SK-N-SH (cell line): ENCODE measurements around the gene PKN3. TPM values are rescaled to one million over a fixed set of nuclear protein-coding genes. Genes with fewer than 3 reads are reported as not detected.

Experiments used
- CTCF ChIA-PET: fragments of 300-600, 350-600 bp; formaldehyde crosslinking; extraction: SDS; loops from one replicate; lab custom pipeline; 2021; lab: Yijun Ruan, JAX
- POLR2A ChIA-PET: fragments of 350-600 bp; sonication (Branson Sonifier 250); formaldehyde crosslinking; extraction: SDS; loops from one replicate; lab custom pipeline; 2020; ENCODE audit warnings: antibody characterized with exemption, inconsistent platforms; lab: Yijun Ruan, JAX
- DNase-seq: peaks from one replicate; pipeline ENCODE4 v3.0.0; 2012
- H2AFZ ChIP-seq: fragments of 200-600 bp; sonication (generic); 2 replicates; pipeline ENCODE4 v1.8.1; 2016; ENCODE audit warnings: antibody characterized with exemption, mild to moderate bottlenecking, low read depth
- H3F3A ChIP-seq: fragments of 200-600 bp; sonication (generic); replicated peaks from 2 replicates; pipeline ENCODE3; 2016; ENCODE audit warnings: antibody characterized with exemption, mild to moderate bottlenecking; ENCODE audit not compliant: insufficient read depth
- H3K27ac ChIP-seq, 2 experiments: fragments of 200-500 bp in 1 of 2; fragments of 200-600 bp in 1 of 2; sonication (Bioruptor generic) in 1 of 2; sonication (generic), shearing (Covaris generic) in 1 of 2; 2 replicates each; pipeline versions ENCODE4 v1.5.1 to v1.6.1; 2014 to 2016; ENCODE audit warnings: low read depth in 2 of 2, inconsistent platforms in 1 of 2, low read length in 1 of 2, mild to moderate bottlenecking in 1 of 2, mixed read lengths in 1 of 2
- H3K27me3 ChIP-seq: fragments of 200-600 bp; sonication (generic), shearing (Covaris generic); 2 replicates; pipeline ENCODE4 v1.6.1; 2016; ENCODE audit warnings: mixed run types; ENCODE audit not compliant: insufficient read depth
- H3K36me3 ChIP-seq, 2 experiments: fragments of 200-500 bp in 1 of 2; fragments of 200-600 bp in 1 of 2; sonication (Bioruptor generic) in 1 of 2; sonication (generic) in 1 of 2; replicated peaks in 1 of 2; 2 replicates each; pipeline versions ENCODE3 to v1.5.1; 2014 to 2016; ENCODE audit warnings: low read length in 1 of 2, mild to moderate bottlenecking in 1 of 2; ENCODE audit not compliant: insufficient read depth in 2 of 2, control insufficient read depth in 1 of 2
- H3K4me1 ChIP-seq, 2 experiments: fragments of 200-500 bp in 1 of 2; fragments of 200-600 bp in 1 of 2; sonication (Bioruptor generic) in 1 of 2; sonication (generic), shearing (Covaris generic) in 1 of 2; 2 replicates each; pipeline versions ENCODE4 v1.5.1 to v1.6.1; 2014 to 2016; ENCODE audit warnings: low read depth in 1 of 2, low read length in 1 of 2, mixed run types in 1 of 2; ENCODE audit not compliant: insufficient read depth in 2 of 2, control insufficient read depth in 1 of 2
- H3K4me2 ChIP-seq: fragments of 200-600 bp; sonication (generic), shearing (Covaris generic); 2 replicates; pipeline ENCODE4 v1.6.1; 2017; ENCODE audit warnings: mixed run types
- H3K4me3 ChIP-seq, 2 experiments: fragments of 200-500 bp in 1 of 2; fragments of 200-600 bp in 1 of 2; sonication (Bioruptor generic) in 1 of 2; sonication (generic), shearing (Covaris generic) in 1 of 2; 2 replicates each; pipeline versions ENCODE4 v1.5.1 to v1.8.1; 2014 to 2016; ENCODE audit warnings: low read depth in 2 of 2, inconsistent platforms in 1 of 2, low read length in 1 of 2, mild to moderate bottlenecking in 1 of 2, mixed read lengths in 1 of 2, moderate library complexity in 1 of 2
- H3K79me2 ChIP-seq: fragments of 200-600 bp; sonication (generic); 2 replicates; pipeline ENCODE4 v1.8.1; 2017; ENCODE audit warnings: mild to moderate bottlenecking; ENCODE audit not compliant: insufficient read depth
- H3K9ac ChIP-seq: fragments of 200-600 bp; sonication (generic); 2 replicates; pipeline ENCODE4 v1.6.1; 2017; ENCODE audit warnings: mixed run types
- H3K9me2 ChIP-seq: fragments of 200-600 bp; sonication (generic); 2 replicates; pipeline ENCODE4 v1.6.1; 2017; ENCODE audit warnings: mixed run types
- H3K9me3 ChIP-seq: fragments of 200-600 bp; sonication (generic); 2 replicates; pipeline ENCODE4 v1.6.1; 2017; ENCODE audit warnings: mixed run types, mild to moderate bottlenecking, moderate library complexity
- H4K20me1 ChIP-seq: fragments of 200-600 bp; sonication (generic); 2 replicates; pipeline ENCODE4 v1.6.1; 2017; ENCODE audit warnings: mild to moderate bottlenecking, mixed run types; ENCODE audit not compliant: insufficient read depth
- CHD2 ChIP-seq: fragments of 150-350 bp; IDR thresholded peaks from 2 replicates; pipeline ENCODE4 v1.6.1; 2018; ENCODE audit warnings: low read length; ENCODE audit not compliant: partially characterized antibody
- FOSL2 ChIP-seq: IDR thresholded peaks from 2 replicates; pipeline ENCODE4 v1.4.0; 2012; ENCODE audit warnings: low read depth, mild to moderate bottlenecking, moderate library complexity, borderline replicate concordance
- FOXM1 ChIP-seq: IDR thresholded peaks from 2 replicates; pipeline ENCODE4 v1.4.0; 2012; ENCODE audit warnings: low read depth, mild to moderate bottlenecking
- GATA2 ChIP-seq: sonication (generic); formaldehyde crosslinking; IDR thresholded peaks from 2 replicates; pipeline ENCODE4 v1.5.0; 2020; ENCODE audit warnings: mild to moderate bottlenecking, missing genetic modification reagents
- IRF3 ChIP-seq: fragments of 150-350 bp; IDR thresholded peaks from 2 replicates; pipeline ENCODE4 v1.6.1; 2016; ENCODE audit warnings: mild to moderate bottlenecking, low read depth, low read length
- JUND ChIP-seq: IDR thresholded peaks from 2 replicates; pipeline ENCODE4 v1.4.0; 2012
- POLR2AphosphoS5 ChIP-seq: IDR thresholded peaks from 2 replicates; pipeline ENCODE4 v1.6.1; 2012; ENCODE audit warnings: low read depth, low read length
- RAD21 ChIP-seq: IDR thresholded peaks from 2 replicates; pipeline ENCODE4 v1.6.1; 2012; ENCODE audit warnings: mild to moderate bottlenecking, low read length
- RCOR1 ChIP-seq: fragments of 150-350 bp; IDR thresholded peaks from 2 replicates; pipeline ENCODE4 v1.6.1; 2017; ENCODE audit warnings: antibody characterized with exemption, low read length
- RXRA ChIP-seq: IDR thresholded peaks from 2 replicates; pipeline ENCODE4 v1.4.0; 2012; ENCODE audit warnings: low read depth, mild to moderate bottlenecking, borderline replicate concordance
- TCF12 ChIP-seq: IDR thresholded peaks from 2 replicates; pipeline ENCODE4 v1.4.0; 2012
- TEAD4 ChIP-seq: IDR thresholded peaks from 2 replicates; pipeline ENCODE4 v1.4.0; 2012; ENCODE audit warnings: mild to moderate bottlenecking, borderline replicate concordance; ENCODE audit not compliant: insufficient read depth
- WGBS: methylation state at CpG from one replicate; pipeline ENCODE4 v1.1.6; 2017; ENCODE audit warnings: low lambda C conversion rate; 5-methylcytosine and 5-hydroxymethylcytosine counted together
- polyA plus RNA-seq, 3 experiments: library from polyadenylated mRNA; depleted of rRNA; stranded (reverse); fragments of >200 nt; gene quantifications; 2 replicates each; pipeline ENCODE4 v1.2.3, GENCODE V29; 2012
- TF ChIP-seq, protein P1 (sequence below): fragments of 200-600 bp; sonication (generic); IDR thresholded peaks from 2 replicates; pipeline ENCODE4 v1.6.1; 2017; ENCODE audit warnings: antibody characterized with exemption, mild to moderate bottlenecking, moderate library complexity
- TF ChIP-seq, protein P2 (sequence below): IDR thresholded peaks from 2 replicates; pipeline ENCODE4 v1.4.0; 2012; ENCODE audit warnings: low read depth, borderline replicate concordance
- TF ChIP-seq, protein P3 (sequence below): fragments of 150-350 bp; IDR thresholded peaks from 2 replicates; pipeline ENCODE4 v1.6.1; 2017; ENCODE audit warnings: antibody characterized with exemption, low read length, low read depth, borderline replicate concordance

The PKN3 gene
- polyA plus RNA-seq, 1 of the 3 experiments (the other 2 are of a cell fraction): 7.8 TPM

GRCh38 chr9:128762671-128763449 is 60.6 kb downstream of the PKN3 start:
- 84% methylated on average over 8 of the region's 9 CpGs for WGBS
- Histone ChIP-seq H3K4me1 (no peaks in the 10 kb centered on the region), H3K4me2 (no peak overlapping the region), H3K79me2 (peaks cover 9% of the 10 kb centered on the region; the same call in 1 of the 2 replicates), H3K9ac (no peak overlapping the region), H3K4me3 (no peak overlapping the region), H2AFZ (no peak overlapping the region), H3K9me2 (no peaks in the 10 kb centered on the region), H3F3A (no peaks in the 10 kb centered on the region), H3K9me3 (no peaks in the 10 kb centered on the region), H4K20me1 (no peaks in the 10 kb centered on the region), H3K36me3 (peaks cover 0 to 4% of the 10 kb centered on the region in 2 experiments), H3K27me3 (no peaks in the 10 kb centered on the region), H3K27ac (no peak overlapping the region)
- TF ChIP-seq JUND (no peak), RXRA (no peak), CHD2 (no peak), GATA2 (no peak), RCOR1 (no peak), TCF12 (no peak), RAD21 (no peak), TEAD4 (no peak), FOXM1 (no peak), FOSL2 (no peak), IRF3 (no peak), POLR2AphosphoS5 (no peak)
- TF ChIP-seq, protein P1, sequence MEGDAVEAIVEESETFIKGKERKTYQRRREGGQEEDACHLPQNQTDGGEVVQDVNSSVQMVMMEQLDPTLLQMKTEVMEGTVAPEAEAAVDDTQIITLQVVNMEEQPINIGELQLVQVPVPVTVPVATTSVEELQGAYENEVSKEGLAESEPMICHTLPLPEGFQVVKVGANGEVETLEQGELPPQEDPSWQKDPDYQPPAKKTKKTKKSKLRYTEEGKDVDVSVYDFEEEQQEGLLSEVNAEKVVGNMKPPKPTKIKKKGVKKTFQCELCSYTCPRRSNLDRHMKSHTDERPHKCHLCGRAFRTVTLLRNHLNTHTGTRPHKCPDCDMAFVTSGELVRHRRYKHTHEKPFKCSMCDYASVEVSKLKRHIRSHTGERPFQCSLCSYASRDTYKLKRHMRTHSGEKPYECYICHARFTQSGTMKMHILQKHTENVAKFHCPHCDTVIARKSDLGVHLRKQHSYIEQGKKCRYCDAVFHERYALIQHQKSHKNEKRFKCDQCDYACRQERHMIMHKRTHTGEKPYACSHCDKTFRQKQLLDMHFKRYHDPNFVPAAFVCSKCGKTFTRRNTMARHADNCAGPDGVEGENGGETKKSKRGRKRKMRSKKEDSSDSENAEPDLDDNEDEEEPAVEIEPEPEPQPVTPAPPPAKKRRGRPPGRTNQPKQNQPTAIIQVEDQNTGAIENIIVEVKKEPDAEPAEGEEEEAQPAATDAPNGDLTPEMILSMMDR: no peak
- TF ChIP-seq, protein P2, sequence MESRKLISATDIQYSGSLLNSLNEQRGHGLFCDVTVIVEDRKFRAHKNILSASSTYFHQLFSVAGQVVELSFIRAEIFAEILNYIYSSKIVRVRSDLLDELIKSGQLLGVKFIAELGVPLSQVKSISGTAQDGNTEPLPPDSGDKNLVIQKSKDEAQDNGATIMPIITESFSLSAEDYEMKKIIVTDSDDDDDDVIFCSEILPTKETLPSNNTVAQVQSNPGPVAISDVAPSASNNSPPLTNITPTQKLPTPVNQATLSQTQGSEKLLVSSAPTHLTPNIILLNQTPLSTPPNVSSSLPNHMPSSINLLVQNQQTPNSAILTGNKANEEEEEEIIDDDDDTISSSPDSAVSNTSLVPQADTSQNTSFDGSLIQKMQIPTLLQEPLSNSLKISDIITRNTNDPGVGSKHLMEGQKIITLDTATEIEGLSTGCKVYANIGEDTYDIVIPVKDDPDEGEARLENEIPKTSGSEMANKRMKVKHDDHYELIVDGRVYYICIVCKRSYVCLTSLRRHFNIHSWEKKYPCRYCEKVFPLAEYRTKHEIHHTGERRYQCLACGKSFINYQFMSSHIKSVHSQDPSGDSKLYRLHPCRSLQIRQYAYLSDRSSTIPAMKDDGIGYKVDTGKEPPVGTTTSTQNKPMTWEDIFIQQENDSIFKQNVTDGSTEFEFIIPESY: no peak
- TF ChIP-seq, protein P3, sequence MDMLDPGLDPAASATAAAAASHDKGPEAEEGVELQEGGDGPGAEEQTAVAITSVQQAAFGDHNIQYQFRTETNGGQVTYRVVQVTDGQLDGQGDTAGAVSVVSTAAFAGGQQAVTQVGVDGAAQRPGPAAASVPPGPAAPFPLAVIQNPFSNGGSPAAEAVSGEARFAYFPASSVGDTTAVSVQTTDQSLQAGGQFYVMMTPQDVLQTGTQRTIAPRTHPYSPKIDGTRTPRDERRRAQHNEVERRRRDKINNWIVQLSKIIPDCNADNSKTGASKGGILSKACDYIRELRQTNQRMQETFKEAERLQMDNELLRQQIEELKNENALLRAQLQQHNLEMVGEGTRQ: no peak
- CTCF ChIA-PET: interaction anchor here (0.8 to 1.0 kb wide), 2 partner anchors 30 to 55 kb away, joined by 3 to 5 read pairs; no protein-coding TSS in a partner anchor
- POLR2A ChIA-PET: no interaction called here
- no peak for DNase-seq
